HG03575 (cell line): ENCODE data around the gene CDH26.
A peak's percentile ranks its signal among the peaks of the same experiment; 100 is the strongest.
"Not testable (repeated sequence)": the region's sequence is repeated elsewhere in the genome, so short reads cannot be mapped to it uniquely, and the experiment has no call there.

Source experiments
- ATAC-seq: cut with Tn5 transposase; IDR thresholded peaks from one replicate; pipeline ENCODE4 v1.9.1; 2021; ENCODE audit not compliant: unreplicated experiment, insufficient number of reproducible peaks, low FRiP score; ENCODE audit errors: extremely low read depth

CDH26 gene

DNA sequence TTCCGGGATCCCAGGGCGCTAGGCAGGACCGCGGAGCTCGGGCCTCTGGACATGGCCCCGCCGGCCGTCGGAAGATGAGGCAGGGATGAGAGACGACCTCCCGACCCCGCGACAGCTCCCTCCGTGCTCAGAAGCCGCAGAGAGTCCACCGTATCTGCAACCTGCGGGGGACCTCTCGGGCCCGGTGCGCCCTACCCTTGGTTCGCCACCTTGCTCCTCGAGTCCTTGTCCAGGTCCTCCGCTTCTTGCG is 18.4 kb upstream of the CDH26 start:
- peak; percentile 17 for ATAC-seq

DNA sequence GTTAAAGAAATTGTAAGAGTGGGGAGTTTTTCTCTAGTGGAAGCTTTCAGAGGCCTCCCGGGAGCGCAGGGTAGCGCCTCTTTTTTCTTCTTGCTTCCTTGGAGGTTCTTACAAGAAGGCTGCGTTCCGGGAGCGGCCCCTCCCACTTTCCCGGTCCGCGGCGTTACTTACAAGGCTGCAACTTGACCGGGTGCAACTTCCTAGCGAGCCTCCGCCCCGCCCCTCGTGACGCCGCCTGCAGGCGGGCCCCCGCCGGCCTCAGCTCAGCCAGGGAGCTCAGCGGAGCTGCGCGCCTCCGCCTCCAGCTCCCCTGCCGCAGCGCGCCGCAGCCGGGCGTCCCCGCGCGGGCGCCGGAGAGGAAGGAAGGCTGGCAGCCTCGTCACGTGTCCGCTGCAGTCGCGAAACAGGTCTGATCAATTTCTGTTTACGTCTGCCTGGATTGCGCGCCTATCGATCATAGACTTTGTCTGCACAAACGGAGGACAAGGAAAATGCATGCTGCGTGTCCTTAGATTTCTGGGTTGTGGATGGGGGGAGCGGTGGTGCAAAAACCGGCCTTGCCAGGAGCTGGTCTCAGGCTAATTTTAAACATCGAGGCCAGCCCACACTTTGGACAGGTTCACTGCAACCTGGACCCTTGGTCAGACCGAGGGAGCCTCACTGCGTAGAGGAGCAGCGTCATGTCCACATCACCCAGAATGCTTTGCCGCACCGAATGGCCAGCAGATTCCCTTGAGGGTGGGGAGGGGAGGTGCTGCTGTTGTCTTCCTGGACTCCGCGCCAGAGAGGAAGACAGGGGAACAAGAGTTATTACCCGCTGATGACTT is 17.9 kb upstream of the CDH26 start, which contains the start of the genes FAM217B and PPP1R3D:
TSS of gene FAM217B (plus strand) at position 261 of the 827 bp plus-strand sequence. CDS start 3,555 bp downstream, outside the sequence.
TSS of gene PPP1R3D (minus strand) at position 177 of the 827 bp plus-strand sequence. CDS start 374 bp downstream, outside the sequence.
- peak; percentile 76 for ATAC-seq

DNA sequence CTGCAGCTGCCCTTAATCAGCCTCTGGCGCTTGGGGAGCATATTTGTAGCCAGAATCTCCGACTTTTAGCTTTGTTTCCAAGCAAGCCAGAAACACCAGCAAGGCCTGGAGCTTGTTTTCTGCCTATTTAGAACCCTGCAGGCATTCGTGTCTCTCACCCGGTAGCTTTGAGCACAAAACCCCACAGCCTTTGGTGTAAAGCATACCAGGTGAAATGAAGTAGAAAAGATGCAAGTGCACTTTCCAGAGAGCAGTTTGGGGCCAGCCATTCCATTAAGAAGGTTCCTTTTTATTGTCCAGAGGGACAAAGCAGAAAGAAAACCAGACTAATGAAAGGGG is 17.3 kb upstream of the CDH26 start:
- no peak for ATAC-seq

DNA sequence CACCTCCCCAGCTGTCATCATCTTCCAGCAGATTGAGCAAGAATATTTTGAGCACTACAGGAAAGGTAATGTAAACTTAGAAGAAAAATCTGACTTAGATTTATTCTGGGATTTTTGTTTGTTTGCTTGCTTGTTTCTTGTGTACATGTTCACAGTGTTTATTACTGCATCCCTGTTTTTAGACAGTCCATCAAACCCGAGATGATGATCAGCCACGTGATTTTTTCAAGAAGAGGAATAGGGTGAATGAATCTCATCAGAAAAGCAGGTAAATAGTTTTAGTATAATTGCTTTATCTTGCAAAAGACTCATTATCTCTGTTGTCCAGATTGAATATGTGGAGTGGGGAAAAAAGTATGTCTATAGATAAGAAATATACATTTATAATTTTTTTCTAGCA is 16.0 kb upstream of the CDH26 start:
- ATAC-seq: no peak

DNA sequence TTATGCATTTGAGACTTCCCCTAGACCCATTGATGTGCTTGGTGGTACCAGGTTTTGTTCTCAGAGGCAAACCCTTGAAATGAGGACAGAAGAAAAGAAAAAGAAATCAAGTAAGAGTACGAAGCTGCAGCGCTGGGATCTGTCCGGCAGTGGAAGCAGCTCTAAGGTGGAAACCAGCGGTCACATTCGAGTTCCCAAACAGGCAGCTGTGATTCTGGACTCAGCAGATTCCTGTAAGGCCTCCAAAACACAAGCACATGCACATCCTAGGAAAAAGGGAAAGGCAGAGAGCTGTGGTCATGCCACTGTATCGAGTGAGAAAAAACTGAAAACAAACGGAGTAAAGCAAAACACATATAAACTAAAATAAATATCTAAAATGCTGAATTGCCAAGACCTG is 13.5 kb upstream of the CDH26 start:
- ATAC-seq: no peak

DNA sequence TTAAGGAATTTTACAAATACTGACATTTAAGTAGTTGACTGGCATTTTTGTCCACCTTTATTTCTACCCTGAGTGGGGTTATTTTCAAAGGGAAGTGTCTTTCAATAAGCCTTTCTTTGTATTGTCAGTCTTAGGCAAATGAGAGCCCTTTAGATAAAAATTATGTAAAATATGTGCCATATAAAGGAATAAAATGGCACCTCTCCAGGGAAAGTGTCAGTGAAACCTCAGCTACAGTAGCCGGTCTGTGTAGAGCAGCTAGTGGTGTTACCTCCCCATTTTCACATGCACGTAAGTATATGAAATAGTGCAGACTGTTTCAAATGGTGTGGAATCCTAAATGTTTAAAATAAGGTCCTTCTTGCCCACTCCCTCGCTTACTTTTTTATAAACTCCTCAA is 13.0 kb upstream of the CDH26 start:
- ATAC-seq: no peak

DNA sequence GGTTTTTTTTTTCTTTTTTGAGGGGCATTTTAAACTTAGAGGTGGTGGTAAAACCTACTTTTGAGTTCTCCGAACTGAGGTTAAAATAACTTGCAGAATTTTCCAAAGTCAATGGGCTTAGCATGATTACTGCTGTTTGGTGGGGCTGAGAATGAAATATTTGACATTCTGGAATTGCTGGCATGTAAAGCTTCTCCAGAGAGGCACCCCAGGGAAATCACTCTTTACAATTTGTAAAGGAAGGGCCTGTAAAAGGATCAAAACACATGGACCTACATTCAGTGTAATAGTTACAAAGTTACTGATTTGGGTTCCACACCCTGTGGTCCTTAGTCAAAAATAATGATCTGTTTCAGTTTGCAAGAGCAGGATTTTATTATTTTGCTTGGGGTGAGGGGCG is 12.5 kb upstream of the CDH26 start:
- ATAC-seq: no peak

DNA sequence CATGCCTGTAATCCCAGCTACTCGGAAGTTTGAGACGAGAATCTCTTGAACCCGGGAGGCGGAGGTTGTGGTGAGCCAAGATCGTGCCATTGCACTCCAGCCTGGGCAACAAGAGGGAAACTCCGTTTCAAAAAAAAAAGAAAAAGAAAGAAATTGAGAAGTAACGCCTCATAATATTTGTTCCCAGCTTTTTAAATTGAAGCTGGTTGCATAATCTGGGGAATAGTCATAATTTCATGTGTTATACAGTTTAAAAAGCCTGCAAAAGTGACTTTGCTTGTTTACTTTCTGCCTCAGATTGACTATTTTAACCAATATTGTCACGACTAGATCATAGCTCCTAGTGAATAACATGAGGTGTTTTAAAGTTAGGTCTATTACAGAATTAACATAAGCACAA is 10.8 kb upstream of the CDH26 start:
- ATAC-seq: no peak

DNA sequence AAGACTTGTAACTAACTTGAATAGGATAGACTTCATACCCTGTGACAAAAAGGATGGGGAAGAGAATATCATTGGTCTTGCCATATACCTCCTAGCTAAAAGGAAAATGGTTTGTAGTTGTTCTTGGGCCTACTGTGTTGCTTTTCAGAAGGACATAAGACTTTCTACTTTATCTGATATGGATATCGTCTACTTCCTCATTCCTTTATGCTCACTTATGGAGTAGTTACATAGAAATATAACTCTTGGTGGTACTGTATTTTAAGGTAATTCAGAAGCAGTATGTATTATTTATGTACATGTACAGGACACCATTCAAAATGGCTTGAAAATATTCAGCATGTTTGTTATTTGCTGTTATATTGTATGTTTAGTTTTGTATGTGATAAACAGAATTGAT is 10.0 kb upstream of the CDH26 start:
- no peak for ATAC-seq

DNA sequence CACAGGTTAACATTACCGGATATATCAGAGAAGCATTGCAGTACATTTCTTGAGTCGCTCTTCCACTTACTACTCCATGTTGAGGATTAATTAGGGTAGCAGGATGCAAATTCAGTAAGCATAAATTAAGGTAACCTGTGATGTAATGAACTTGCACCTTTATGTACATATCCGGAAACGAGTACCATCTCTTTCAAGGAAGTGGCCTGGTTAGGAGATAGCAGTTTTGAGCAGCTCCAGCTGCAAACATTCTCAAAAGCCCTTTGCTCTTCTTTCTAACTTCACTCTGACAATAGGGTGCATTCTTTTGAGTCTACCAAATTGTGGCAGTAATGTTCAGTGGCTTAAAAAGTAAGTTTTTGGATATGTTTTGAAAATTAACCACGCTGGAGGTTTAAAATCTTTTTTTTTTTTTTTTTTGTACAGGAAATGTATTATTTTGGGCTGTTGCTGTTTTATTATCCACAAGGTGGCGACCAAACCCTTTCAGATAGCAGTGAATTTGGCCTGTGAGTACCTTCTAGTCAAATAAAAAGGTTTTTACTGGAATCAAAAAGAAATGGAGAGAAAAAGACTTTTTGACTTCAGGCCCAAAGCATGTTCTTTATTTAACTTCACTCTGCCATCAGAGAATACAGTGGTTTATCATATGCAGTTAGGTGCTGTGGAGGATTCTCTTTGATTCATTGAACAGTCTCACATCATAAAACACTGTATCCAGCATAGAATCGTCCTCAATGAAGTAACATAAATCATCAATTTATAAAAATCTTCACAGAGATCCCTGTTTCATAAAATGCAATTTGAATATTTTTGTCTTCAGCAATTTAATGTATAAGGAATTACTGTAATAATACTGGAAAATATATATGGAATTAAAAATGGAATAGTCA is 9.1 kb upstream of the CDH26 start:
- no peak for ATAC-seq

DNA sequence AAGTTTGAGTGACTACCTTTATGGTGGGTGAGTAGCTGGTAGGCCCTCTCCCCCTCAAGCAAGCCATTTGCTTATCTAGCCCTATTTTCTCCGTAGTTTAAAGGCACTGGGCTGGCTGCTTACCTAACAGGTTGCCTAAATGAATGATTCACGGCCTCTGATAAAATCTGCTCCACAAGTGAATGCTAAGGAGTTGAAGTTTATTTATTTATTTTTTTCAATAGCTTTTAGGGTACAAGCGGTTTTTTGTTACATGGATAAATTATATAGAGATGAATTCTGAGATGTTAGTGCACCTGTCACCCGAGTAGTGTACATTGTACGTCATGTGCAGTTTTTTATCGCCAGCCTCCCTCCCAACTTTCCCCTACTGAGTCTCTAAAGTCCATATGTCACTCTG is 8.3 kb upstream of the CDH26 start:
- ATAC-seq: no peak

DNA sequence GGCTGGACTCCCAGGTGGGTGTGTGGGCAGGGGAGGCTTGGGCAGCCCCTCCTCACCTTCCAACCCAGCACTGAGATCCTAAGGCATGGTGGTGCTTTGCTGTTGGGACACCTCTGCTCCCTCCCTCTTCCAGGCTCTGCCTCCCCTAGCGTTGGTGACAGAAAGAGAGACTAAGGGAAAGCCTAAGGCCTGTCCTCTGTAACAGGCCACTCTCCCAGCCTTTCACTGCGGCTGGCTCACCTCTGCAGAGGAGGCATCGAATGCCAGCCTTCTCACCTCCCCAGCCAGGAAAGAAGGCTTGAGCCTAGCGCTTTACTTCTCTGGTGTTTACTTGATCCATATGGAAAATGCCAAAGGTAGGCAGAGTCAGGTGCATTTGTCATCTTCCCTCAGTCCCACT is 3.5 kb upstream of the CDH26 start:
- no peak for ATAC-seq

DNA sequence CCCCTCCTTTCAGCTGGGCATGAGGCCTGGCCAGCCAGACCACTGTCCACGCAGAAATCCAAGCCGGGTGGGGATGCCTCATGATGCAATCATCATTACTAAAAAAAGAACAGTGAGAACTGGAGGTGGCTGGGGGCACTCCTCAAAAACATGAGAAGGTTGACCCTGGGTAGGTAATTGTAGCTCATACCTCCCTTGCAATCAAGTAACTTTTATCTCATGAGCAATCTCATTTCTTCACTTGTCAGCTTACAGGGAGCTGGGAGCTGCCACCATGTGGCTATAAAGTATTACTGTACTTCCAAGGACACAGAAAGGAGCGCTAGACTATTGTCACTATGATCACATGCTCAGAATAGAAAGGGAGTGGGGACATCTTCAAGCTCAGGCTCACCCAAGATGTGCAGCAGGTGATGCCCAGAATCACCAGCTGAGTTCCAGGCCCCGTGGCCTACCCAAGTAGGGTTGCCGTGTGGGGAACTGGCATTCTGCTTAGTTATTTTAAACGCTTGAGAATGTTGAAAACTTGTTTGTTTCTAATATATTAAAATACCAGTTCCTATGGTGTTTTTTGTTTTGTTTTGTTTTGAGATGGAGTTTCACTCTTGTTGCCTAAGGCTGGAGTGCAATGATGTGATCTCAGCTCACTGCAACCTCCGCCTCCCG is 3.0 kb upstream of the CDH26 start:
- no peak for ATAC-seq

DNA sequence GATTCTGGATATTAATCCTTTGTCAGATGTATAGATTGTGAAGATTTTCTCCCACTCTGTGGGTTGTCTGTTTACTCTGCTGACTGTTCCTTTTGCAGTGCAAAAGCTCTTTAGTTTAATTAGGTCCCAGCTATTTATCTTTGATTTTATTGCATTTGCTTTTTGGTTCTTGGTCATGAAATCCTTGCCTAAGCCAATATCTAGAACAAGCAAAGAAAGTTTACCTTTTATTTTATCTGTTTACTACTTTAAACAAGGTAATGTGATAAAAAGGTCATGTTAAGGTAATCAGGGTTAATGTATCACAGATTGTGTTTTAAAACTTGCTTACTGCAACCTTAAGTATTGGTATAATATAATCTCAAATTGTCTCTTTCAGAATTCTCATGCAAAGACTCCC is 655 bp upstream of the CDH26 start:
- ATAC-seq: not testable (repeated sequence)

DNA sequence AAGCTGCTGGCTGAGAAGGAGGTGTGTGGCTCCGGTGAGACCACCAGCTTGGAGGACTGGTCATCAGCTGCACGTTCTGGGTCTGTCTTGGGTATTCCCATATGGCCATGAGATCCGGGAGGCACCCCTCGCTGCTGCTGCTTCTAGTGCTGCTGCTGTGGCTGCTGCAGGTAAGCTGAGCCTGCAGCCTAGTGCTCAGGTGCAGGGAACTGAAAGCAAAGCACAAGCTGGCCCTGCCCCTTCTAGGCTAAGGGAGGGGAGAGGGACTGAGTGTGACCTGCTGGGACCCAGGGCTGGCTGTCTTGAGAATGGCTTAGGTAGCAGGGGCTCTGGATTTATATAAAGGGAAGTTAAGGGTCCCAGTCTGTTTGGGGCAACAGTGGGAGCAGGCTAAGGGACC is 403 bp downstream of the CDH26 start:
- no peak for ATAC-seq

DNA sequence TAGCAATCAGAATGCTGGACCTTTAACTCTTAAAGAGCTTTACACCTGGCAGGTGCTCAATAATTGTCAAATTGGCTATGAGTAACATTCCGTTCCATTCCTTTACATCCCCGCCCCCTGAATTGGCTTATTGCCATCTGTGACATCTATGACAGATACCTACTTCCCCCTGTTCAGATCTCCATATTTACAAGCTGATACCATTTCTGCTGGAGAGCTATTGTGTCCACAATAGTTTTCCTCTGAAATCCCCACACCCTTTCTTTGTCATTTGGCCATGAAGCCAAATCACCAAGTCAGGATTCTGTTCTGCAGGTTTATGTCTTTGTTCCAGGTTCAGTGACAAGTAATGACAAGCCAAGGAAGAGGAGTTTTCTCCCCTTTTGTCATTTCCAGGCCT is 3.2 kb downstream of the CDH26 start:
- ATAC-seq: no peak

DNA sequence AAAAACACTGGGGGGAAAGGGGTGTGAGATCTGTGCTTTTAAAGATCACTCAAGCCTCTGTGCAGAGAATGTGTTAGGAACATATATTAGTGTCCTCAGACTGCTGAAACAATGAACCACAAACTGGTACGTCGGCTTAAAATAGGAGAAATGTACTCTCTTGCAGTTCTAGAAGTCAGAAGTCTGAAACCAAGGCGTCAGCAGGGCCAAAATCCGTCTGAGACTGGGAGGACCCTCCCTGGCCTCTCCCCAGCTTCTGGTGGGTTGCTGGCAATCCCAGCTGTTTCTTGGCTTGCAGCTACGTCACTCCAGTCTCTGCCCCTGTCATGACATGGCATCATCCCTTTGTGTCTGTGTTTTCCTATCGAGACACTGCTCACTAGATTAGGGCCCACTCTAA is 3.9 kb downstream of the CDH26 start:
- ATAC-seq: no peak

DNA sequence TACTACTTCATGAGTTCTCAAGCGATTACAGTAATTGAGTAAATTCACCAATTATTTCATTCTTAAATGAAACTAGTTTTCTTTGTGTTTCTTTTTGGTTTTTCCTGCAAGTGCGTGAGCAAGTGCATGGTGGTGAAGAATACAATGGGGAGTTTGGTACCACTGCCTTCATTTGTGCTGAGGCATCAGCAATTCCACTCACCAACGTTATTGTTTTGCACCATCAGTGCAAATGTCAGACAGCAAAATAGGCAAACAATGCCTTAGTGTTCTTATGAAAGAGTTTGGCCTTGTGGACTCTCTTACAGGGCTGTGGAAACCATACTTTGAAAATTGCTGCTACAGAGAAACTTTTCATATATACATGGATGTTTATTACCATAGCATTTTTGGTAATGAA is 8.2 kb downstream of the CDH26 start:
- no peak for ATAC-seq

DNA sequence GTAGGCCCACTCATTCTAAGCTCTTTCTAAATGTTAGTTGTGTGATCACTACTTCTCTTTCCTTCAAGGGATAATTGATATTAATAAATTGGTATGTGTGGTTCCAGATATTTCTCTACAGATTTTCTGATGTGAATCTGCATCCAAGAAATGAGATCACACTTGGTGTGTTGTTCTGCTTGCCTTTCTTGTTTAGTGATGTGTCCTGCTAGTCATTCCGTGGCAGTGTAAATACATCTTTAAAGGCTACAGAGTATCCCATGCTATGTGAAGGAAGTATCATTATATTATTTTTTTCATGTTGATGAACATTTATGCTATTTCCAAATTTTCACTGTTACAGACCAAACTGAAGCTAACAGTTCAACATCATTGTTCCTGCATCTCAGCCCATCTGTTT is 13.2 kb downstream of the CDH26 start:
- ATAC-seq: no peak
